ENCODE data around the gene ZNF610.
"Not testable (repeated sequence)": the region's sequence is repeated elsewhere in the genome, so short reads cannot be mapped to it uniquely, and the experiment has no call there.

The ZNF610 gene

GRCh38 chr19:52336117-52336790 lies at the start of gene ZNF610:
Gene ZNF610, plus strand, starts transcription at chr19:52336243. Its CDS starts 12,930 bp downstream, at chr19:52349173.
- peak; percentile 23 to 95 (median 86) for DNase-seq

- DNase-seq = no peak
These were observed 49.8 kb upstream of the ZNF610 start for GRCh38 chr19:52286256-52286655.

GRCh38 chr19:52291781-52292180 lies 44.3 kb upstream of the ZNF610 start:
- no peak for DNase-seq

- DNase-seq = not testable (repeated sequence)
These were observed 43.1 kb upstream of the ZNF610 start for GRCh38 chr19:52292946-52293345.

GRCh38 chr19:52296400-52296772 lies 39.7 kb upstream of the ZNF610 start:
- DNase-seq = peak in 3 of 56 donors; percentile 5 to 16 (median 15)

- peak in 54 of 56 donors; percentile 12 to 90 (median 72) for DNase-seq
These were observed 39.1 kb upstream of the ZNF610 start, which contains the start of gene ZNF480 for GRCh38 chr19:52296773-52297600. Gene ZNF480, plus strand, starts transcription at chr19:52297169. Its CDS starts 3,244 bp downstream, at chr19:52300413.

- DNase-seq = peak in 10 of 56 donors; percentile 0 to 55 (median 26)
These were observed 38.3 kb upstream of the ZNF610 start for GRCh38 chr19:52297601-52298364.

GRCh38 chr19:52307275-52307674 lies 28.8 kb upstream of the ZNF610 start:
- DNase-seq = no peak

GRCh38 chr19:52322429-52322828 lies 13.6 kb upstream of the ZNF610 start:
- no peak for DNase-seq

- DNase-seq = no peak
These were observed 4.3 kb upstream of the ZNF610 start for GRCh38 chr19:52331757-52332156.

- no peak for DNase-seq
These were observed 301 bp upstream of the ZNF610 start for GRCh38 chr19:52335768-52336116.

GRCh38 chr19:52336791-52337381 lies 843 bp downstream of the ZNF610 start:
- DNase-seq = no peak

GRCh38 chr19:52339022-52339421 lies 3.0 kb downstream of the ZNF610 start:
- not testable (repeated sequence) for DNase-seq

- DNase-seq = peak in 37 of 56 donors; percentile 1 to 57 (median 10)
These were observed 7.5 kb downstream of the ZNF610 start for GRCh38 chr19:52343548-52343947.

- DNase-seq = no peak
These were observed 9.1 kb downstream of the ZNF610 start for GRCh38 chr19:52345162-52345561.

GRCh38 chr19:52351512-52351911 lies 15.5 kb downstream of the ZNF610 start:
- no peak for DNase-seq

- DNase-seq = no peak
These were observed 30.4 kb downstream of the ZNF610 start for GRCh38 chr19:52366414-52366824.

GRCh38 chr19:52369559-52370340 lies 33.7 kb downstream of the ZNF610 start, which contains the start of gene ZNF880:
Gene ZNF880, plus strand, starts transcription at chr19:52369923. Its CDS starts 43 bp downstream, at chr19:52369966.
- DNase-seq = peak in 55 of 56 donors; percentile 41 to 97 (median 88)

GRCh38 chr19:52370341-52370710 lies 34.3 kb downstream of the ZNF610 start:
- DNase-seq = no peak

GRCh38 chr19:52391135-52391534 lies 55.1 kb downstream of the ZNF610 start:
- no peak for DNase-seq
